Epithelial cell of proximal tubule (primary cell): ENCODE results near the gene GHDC. TPM values are rescaled to one million over a fixed set of nuclear protein-coding genes. Genes with fewer than 3 reads are reported as not detected.

Experiments used
- DNase-seq: peaks from one replicate; pipeline ENCODE4 v3.0.0-alpha.2; 2011; ENCODE audit warnings: low read depth
- H3K4me3 ChIP-seq: 2 replicates; pipeline ENCODE4 v1.5.1; 2011; ENCODE audit warnings: low read depth, mild to moderate bottlenecking, low read length
- CTCF ChIP-seq: conservative IDR thresholded peaks from 2 replicates; pipeline ENCODE4 v1.5.1; 2012; ENCODE audit warnings: low read depth, mild to moderate bottlenecking, low read length
- total RNA-seq: library from RNA; depleted of rRNA; stranded (reverse); fragments of >200 nt; gene quantifications from 2 replicates; pipeline ENCODE4 v1.2.3, GENCODE V29; 2015

GHDC gene
- total RNA-seq, 1 donor from 2014 or later: 17.4 TPM

GRCh38 chr17:42165751-42166150 lies 28.5 kb downstream of the GHDC start:
- no peak for TF ChIP-seq CTCF
- no peak overlapping the region for H3K4me3 ChIP-seq
- no peak for DNase-seq

- DNase-seq: no peak
- H3K4me3 ChIP-seq: no peak overlapping the region
- TF ChIP-seq CTCF: no peak
These were observed 30.4 kb downstream of the GHDC start for GRCh38 chr17:42163696-42164407.

GRCh38 chr17:42163113-42163512 lies 31.2 kb downstream of the GHDC start:
- peak; percentile 48 for TF ChIP-seq CTCF
- no peak for DNase-seq
- no peak overlapping the region for H3K4me3 ChIP-seq

GRCh38 chr17:42160531-42160910 lies 33.8 kb downstream of the GHDC start:
- TF ChIP-seq CTCF: no peak
- no peak overlapping the region for H3K4me3 ChIP-seq
- no peak for DNase-seq

- H3K4me3 ChIP-seq: no peak overlapping the region
- TF ChIP-seq CTCF: no peak
- no peak for DNase-seq
These were observed 34.3 kb downstream of the GHDC start for GRCh38 chr17:42159796-42160530.

GRCh38 chr17:42155614-42156045 lies 38.7 kb downstream of the GHDC start:
- no peak for TF ChIP-seq CTCF
- DNase-seq: no peak
- peak overlapping the region; percentile 89 for H3K4me3 ChIP-seq
